Muscle layer of duodenum (tissue), 2 donors: ENCODE measurements around the gene POU2AF1.
A peak's percentile ranks its signal among the peaks of the same experiment; 100 is the strongest.

ENCODE experiments used
- H3K27ac ChIP-seq: one replicate; pipeline ENCODE4 v1.7.0; 2013; ENCODE audit warnings: mild to moderate bottlenecking, low read length
- H3K27me3 ChIP-seq: one replicate; pipeline ENCODE4 v1.7.0; 2013; ENCODE audit warnings: low read depth, mild to moderate bottlenecking, control low read depth, low read length
- H3K36me3 ChIP-seq, 2 donors: one replicate each; pipeline ENCODE4 v1.7.0; 2013; ENCODE audit warnings: low read length in 2 of 2, control low read depth in 1 of 2, mild to moderate bottlenecking in 1 of 2; ENCODE audit not compliant: insufficient read depth in 2 of 2, control insufficient read depth in 1 of 2
- H3K4me1 ChIP-seq, 2 donors: one replicate each; pipeline ENCODE4 v1.7.0; 2013; ENCODE audit warnings: low read length in 2 of 2, mild to moderate bottlenecking in 2 of 2, control low read depth in 1 of 2, moderate library complexity in 1 of 2; ENCODE audit not compliant: insufficient read depth in 2 of 2, control insufficient read depth in 1 of 2
- H3K4me3 ChIP-seq, 2 donors: one replicate each; pipeline ENCODE4 v1.7.0; 2013; ENCODE audit warnings: low read length in 2 of 2, low read depth in 1 of 2, mild to moderate bottlenecking in 1 of 2
- H3K9me3 ChIP-seq, 2 donors: one replicate each; pipeline ENCODE4 v1.7.0; 2013; ENCODE audit warnings: low read length in 2 of 2, control low read depth in 1 of 2, mild to moderate bottlenecking in 1 of 2; ENCODE audit not compliant: control insufficient read depth in 1 of 2
- donor health status: healthy.

Gene POU2AF1

GRCh38 chr11:111335549-111335948, 43.5 kb downstream of the POU2AF1 start:
- Histone ChIP-seq H3K36me3 (no peaks in the 10 kb centered on the region), H3K4me1 (peaks cover 6 to 7% of the 10 kb centered on the region in 2 donors), H3K27ac (no peak overlapping the region), H3K27me3 (no peaks in the 10 kb centered on the region), H3K9me3 (no peaks in the 10 kb centered on the region), H3K4me3 (no peak overlapping the region)

GRCh38 chr11:111334532-111335502, 44.3 kb downstream of the POU2AF1 start:
- no peak overlapping the region for H3K27ac ChIP-seq
- peaks cover 7 to 10% of the 10 kb centered on the region in 2 donors for H3K4me1 ChIP-seq
- no peaks in the 10 kb centered on the region for H3K27me3 ChIP-seq
- no peaks in the 10 kb centered on the region for H3K36me3 ChIP-seq
- no peaks in the 10 kb centered on the region for H3K9me3 ChIP-seq
- no peak overlapping the region for H3K4me3 ChIP-seq

GRCh38 chr11:111331711-111332479, 47.2 kb downstream of the POU2AF1 start:
- H3K36me3 ChIP-seq, result no peaks in the 10 kb centered on the region
- H3K4me1 ChIP-seq, result peaks cover 7 to 10% of the 10 kb centered on the region in 2 donors
- H3K27ac ChIP-seq, result peak overlapping the region; percentile 14
- no peaks in the 10 kb centered on the region for H3K9me3 ChIP-seq
- H3K27me3 ChIP-seq, result no peaks in the 10 kb centered on the region
- H3K4me3 ChIP-seq, result no peak overlapping the region

GRCh38 chr11:111330234-111330893, 48.7 kb downstream of the POU2AF1 start:
- H3K27ac ChIP-seq, result no peak overlapping the region
- H3K27me3 ChIP-seq, result no peaks in the 10 kb centered on the region
- H3K4me3 ChIP-seq, result no peak overlapping the region
- peaks cover 7 to 10% of the 10 kb centered on the region in 2 donors for H3K4me1 ChIP-seq
- no peaks in the 10 kb centered on the region for H3K36me3 ChIP-seq
- no peaks in the 10 kb centered on the region for H3K9me3 ChIP-seq

GRCh38 chr11:111329306-111330204, 49.5 kb downstream of the POU2AF1 start:
- Histone ChIP-seq H3K4me3 (no peak overlapping the region), H3K36me3 (no peaks in the 10 kb centered on the region), H3K4me1 (peaks cover 7 to 10% of the 10 kb centered on the region in 2 donors), H3K27ac (no peak overlapping the region), H3K9me3 (no peaks in the 10 kb centered on the region), H3K27me3 (no peaks in the 10 kb centered on the region)

GRCh38 chr11:111327908-111328624, 51.0 kb downstream of the POU2AF1 start:
- H3K4me3 ChIP-seq, result no peak overlapping the region
- no peak overlapping the region for H3K27ac ChIP-seq
- no peaks in the 10 kb centered on the region for H3K27me3 ChIP-seq
- H3K36me3 ChIP-seq, result no peaks in the 10 kb centered on the region
- H3K4me1 ChIP-seq, result peaks cover 7 to 10% of the 10 kb centered on the region in 2 donors
- H3K9me3 ChIP-seq, result no peaks in the 10 kb centered on the region

GRCh38 chr11:111326824-111327223, 52.3 kb downstream of the POU2AF1 start:
- no peak overlapping the region for H3K27ac ChIP-seq
- H3K9me3 ChIP-seq, result no peaks in the 10 kb centered on the region
- no peaks in the 10 kb centered on the region for H3K27me3 ChIP-seq
- peaks cover 7 to 10% of the 10 kb centered on the region in 2 donors for H3K4me1 ChIP-seq
- H3K4me3 ChIP-seq, result no peak overlapping the region
- no peaks in the 10 kb centered on the region for H3K36me3 ChIP-seq

GRCh38 chr11:111325259-111325658, 53.8 kb downstream of the POU2AF1 start:
- H3K36me3 ChIP-seq, result no peaks in the 10 kb centered on the region
- no peak overlapping the region for H3K4me3 ChIP-seq
- H3K4me1 ChIP-seq, result peaks cover 0 to under 1% of the 10 kb centered on the region in 2 donors
- H3K27me3 ChIP-seq, result no peaks in the 10 kb centered on the region
- H3K27ac ChIP-seq, result no peak overlapping the region
- H3K9me3 ChIP-seq, result no peaks in the 10 kb centered on the region

GRCh38 chr11:111324277-111324720, 54.8 kb downstream of the POU2AF1 start:
- H3K27me3 ChIP-seq, result no peaks in the 10 kb centered on the region
- H3K4me3 ChIP-seq, result peak overlapping the region in 1 of 2 donors; percentile 5
- H3K4me1 ChIP-seq, result no peaks in the 10 kb centered on the region
- no peak overlapping the region for H3K27ac ChIP-seq
- H3K9me3 ChIP-seq, result no peaks in the 10 kb centered on the region
- no peaks in the 10 kb centered on the region for H3K36me3 ChIP-seq

- Histone ChIP-seq H3K27me3 (no peaks in the 10 kb centered on the region), H3K27ac (no peak overlapping the region), H3K4me1 (no peaks in the 10 kb centered on the region), H3K36me3 (no peaks in the 10 kb centered on the region), H3K4me3 (no peak overlapping the region), H3K9me3 (no peaks in the 10 kb centered on the region)
These were observed 56.5 kb downstream of the POU2AF1 start for GRCh38 chr11:111322534-111322933.
